GM13977 (cell line): Measurements from ENCODE around the gene CENPU.

Experiments
- DNase-seq: peaks from one replicate; pipeline ENCODE4 v3.0.0; 2012; ENCODE audit warnings: low spot score
- CTCF ChIP-seq: IDR thresholded peaks from 2 replicates; pipeline ENCODE4 v1.5.1; 2012; ENCODE audit warnings: mild to moderate bottlenecking, control low read depth; ENCODE audit not compliant: insufficient read depth; ENCODE audit errors: extremely low read depth, missing control alignments
- in situ Hi-C: fragments of 300-500 bp; cut with MboI; formaldehyde crosslinking; loops from one replicate; pipeline ENCODE4 v1.12.0; 2022; ENCODE audit warnings: low sequenced_read_pairs, low pct_unique_long_range_greater_than_20kb, mixed read lengths, inconsistent platforms; ENCODE audit not compliant: unreplicated experiment

CENPU gene

GRCh38 chr4:184732126-184732525 lies 1.8 kb downstream of the CENPU start:
- in situ Hi-C loops, result no loop called here
- no peak for TF ChIP-seq CTCF
- DNase-seq, result no peak

- in situ Hi-C loops, result no loop called here
- DNase-seq, result no peak
- no peak for TF ChIP-seq CTCF
Observed at GRCh38 chr4:184731056-184731455, 2.8 kb downstream of the CENPU start.

- in situ Hi-C loops, result no loop called here
- TF ChIP-seq CTCF, result no peak
- DNase-seq, result no peak
Observed at GRCh38 chr4:184729946-184730345, 4.0 kb downstream of the CENPU start.

- no peak for TF ChIP-seq CTCF
- in situ Hi-C loops, result no loop called here
- DNase-seq, result no peak
Observed at GRCh38 chr4:184728858-184729257, 5.0 kb downstream of the CENPU start.

GRCh38 chr4:184727430-184727829 lies 6.5 kb downstream of the CENPU start:
- TF ChIP-seq CTCF, result no peak
- in situ Hi-C loops, result no loop called here
- no peak for DNase-seq

GRCh38 chr4:184722798-184723197 lies 11.1 kb downstream of the CENPU start:
- no peak for TF ChIP-seq CTCF
- DNase-seq, result no peak
- in situ Hi-C loops, result no loop called here

GRCh38 chr4:184721254-184721653 lies 12.6 kb downstream of the CENPU start:
- in situ Hi-C loops, result no loop called here
- DNase-seq, result no peak
- TF ChIP-seq CTCF, result no peak
